ENCODE results near the gene CCL7. TPM values are rescaled to one million over a fixed set of nuclear protein-coding genes. Genes with fewer than 3 reads are reported as not detected.

Gene CCL7
- total and polyA plus RNA-seq, 8 donors, result not detected

DNA sequence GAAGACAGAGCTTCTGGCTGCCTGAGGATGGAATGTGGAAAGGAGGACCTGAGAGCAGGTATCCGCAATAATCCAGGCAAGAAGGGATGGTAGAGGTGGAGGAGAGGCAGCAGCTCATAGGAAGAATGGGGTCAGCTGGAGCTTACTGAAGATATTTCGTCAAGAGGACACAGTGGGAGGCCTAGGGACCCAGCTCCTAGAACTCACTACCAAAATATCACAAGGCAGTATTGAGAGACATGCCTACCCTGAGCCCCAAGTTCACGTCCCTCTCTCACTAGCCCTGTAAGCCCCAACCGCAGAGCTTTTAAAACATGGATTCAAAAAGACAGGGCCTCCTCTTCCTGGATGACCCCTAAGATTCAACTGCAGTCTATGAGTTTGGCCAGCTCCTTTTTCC is 35.0 kb downstream of the CCL7 start:
- TF ChIP-seq, protein P1, sequence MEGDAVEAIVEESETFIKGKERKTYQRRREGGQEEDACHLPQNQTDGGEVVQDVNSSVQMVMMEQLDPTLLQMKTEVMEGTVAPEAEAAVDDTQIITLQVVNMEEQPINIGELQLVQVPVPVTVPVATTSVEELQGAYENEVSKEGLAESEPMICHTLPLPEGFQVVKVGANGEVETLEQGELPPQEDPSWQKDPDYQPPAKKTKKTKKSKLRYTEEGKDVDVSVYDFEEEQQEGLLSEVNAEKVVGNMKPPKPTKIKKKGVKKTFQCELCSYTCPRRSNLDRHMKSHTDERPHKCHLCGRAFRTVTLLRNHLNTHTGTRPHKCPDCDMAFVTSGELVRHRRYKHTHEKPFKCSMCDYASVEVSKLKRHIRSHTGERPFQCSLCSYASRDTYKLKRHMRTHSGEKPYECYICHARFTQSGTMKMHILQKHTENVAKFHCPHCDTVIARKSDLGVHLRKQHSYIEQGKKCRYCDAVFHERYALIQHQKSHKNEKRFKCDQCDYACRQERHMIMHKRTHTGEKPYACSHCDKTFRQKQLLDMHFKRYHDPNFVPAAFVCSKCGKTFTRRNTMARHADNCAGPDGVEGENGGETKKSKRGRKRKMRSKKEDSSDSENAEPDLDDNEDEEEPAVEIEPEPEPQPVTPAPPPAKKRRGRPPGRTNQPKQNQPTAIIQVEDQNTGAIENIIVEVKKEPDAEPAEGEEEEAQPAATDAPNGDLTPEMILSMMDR (IDR thresholded peaks at IDR 0.05), result no peak
- H3K36me3 ChIP-seq, result no peaks in the 10 kb centered on the region
- no peak for DNase-seq
- no peak for FAIRE-seq
- intact Hi-C loops (cut with DNase I), result loop anchor here in 1 of 3 donors (10.0 kb wide), 1 partner anchor 100 kb away; no protein-coding TSS in a partner anchor
- H3K4me3 ChIP-seq, result no peak overlapping the region
- no peak for ATAC-seq
- no peaks in the 10 kb centered on the region for H3K9me3 ChIP-seq
- no peaks in the 10 kb centered on the region for H3K4me1 ChIP-seq
- 79 to 83% methylated on average over 4 of the region's 4 CpGs for WGBS, 2 donors
- no peak overlapping the region for H3K27ac ChIP-seq
- no peaks in the 10 kb centered on the region for H3K27me3 ChIP-seq

DNA sequence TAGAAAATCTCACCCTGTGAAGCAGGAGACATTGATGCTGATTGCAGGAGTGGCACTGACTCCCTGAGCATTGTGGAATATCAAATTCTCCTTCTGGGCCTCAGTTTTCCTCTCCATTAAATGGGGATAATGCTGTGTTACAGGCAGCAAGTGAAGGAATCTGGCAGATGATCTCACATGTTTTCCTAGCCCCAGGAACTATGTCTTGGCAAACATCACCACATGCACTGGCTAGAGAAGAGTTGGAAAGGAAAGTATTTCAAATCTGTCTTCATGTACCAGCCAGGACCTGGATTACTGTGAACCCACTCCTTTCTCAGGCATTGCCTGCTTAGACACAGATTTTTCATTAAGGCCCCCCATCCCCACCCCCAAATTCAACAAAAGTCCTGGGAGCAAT is 35.6 kb downstream of the CCL7 start:
- Histone ChIP-seq H3K4me1 (no peaks in the 10 kb centered on the region), H3K9me3 (no peaks in the 10 kb centered on the region), H3K27me3 (no peaks in the 10 kb centered on the region), H3K27ac (no peak overlapping the region), H3K36me3 (no peaks in the 10 kb centered on the region), H3K4me3 (no peak overlapping the region)
- ATAC-seq (no peak), FAIRE-seq (no peak), DNase-seq (no peak)
- TF ChIP-seq, protein P1 (IDR thresholded peaks at IDR 0.05), result no peak
- intact Hi-C loops (cut with DNase I), result loop anchor here in 1 of 3 donors (10.0 kb wide), 1 partner anchor 101 kb away; no protein-coding TSS in a partner anchor

DNA sequence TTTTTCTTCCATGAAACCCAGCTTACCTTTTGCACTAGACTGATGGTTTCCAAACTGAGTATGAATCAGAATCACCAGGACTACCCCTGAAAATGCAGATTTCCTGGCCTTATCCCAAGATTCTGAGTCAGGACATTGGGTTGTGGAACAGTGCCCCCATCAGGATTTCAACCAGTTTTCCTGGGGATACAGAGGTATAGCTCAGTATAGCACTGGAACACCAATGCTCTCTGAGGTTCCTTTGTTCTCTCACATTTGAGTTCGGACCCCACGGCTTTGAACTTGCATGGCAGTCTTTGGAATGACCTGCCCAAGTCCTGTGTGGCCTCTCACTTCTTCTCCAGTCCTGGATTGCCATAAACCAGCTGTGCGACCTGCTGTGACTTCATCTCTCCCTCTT is 36.4 kb downstream of the CCL7 start:
- intact Hi-C loops (cut with DNase I), result loop anchor here in 1 of 3 donors (10.0 kb wide), 1 partner anchor 102 kb away; no protein-coding TSS in a partner anchor
- 33 to 38% methylated on average over 3 of the region's 3 CpGs for WGBS, 2 donors
- TF ChIP-seq, protein P1 (IDR thresholded peaks at IDR 0.05), result peak in 1 of 4 donors; percentile 10
- H3K4me1 ChIP-seq, result no peaks in the 10 kb centered on the region
- H3K36me3 ChIP-seq, result no peaks in the 10 kb centered on the region
- no peak overlapping the region for H3K27ac ChIP-seq
- FAIRE-seq (no peak), ATAC-seq (peak in 3 of 4 donors; percentile 21 to 81 (median 77)), DNase-seq (peak in 2 of 6 donors; percentile 17 to 23)
- H3K27me3 ChIP-seq, result no peaks in the 10 kb centered on the region
- H3K9me3 ChIP-seq, result no peaks in the 10 kb centered on the region
- no peak overlapping the region for H3K4me3 ChIP-seq

DNA sequence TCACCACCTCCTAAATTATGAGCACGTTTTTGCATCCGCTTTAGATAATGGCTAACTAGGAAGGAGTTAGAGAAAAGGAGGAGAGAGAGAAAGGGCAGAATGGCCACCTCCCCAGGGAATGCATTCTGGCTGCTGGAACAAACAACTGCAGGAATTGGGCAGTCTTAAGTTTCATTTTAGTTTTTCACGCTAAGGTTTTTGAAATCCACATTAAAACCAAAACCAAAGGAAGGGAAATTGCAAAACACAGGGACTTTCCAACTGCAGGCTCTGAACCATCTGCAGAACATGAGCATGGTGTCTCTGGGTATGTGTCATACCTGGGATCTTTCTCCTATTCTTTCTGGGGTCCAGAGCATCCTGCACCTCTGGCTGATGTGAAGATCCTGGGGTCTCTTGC is 37.1 kb downstream of the CCL7 start:
- Histone ChIP-seq H3K27ac (no peak overlapping the region), H3K4me1 (no peaks in the 10 kb centered on the region), H3K9me3 (no peaks in the 10 kb centered on the region), H3K4me3 (no peak overlapping the region), H3K36me3 (no peaks in the 10 kb centered on the region), H3K27me3 (no peaks in the 10 kb centered on the region)
- TF ChIP-seq, protein P1 (IDR thresholded peaks at IDR 0.05), result no peak
- DNase-seq, result no peak
- intact Hi-C loops (cut with DNase I), result loop anchor here in 1 of 3 donors (10.0 kb wide), 1 partner anchor 102 kb away; no protein-coding TSS in a partner anchor
- ATAC-seq, result peak in 2 of 4 donors; percentile 38 to 52
- FAIRE-seq, result no peak
- 37 to 46% methylated on average over 3 of the region's 3 CpGs for WGBS, 2 donors

DNA sequence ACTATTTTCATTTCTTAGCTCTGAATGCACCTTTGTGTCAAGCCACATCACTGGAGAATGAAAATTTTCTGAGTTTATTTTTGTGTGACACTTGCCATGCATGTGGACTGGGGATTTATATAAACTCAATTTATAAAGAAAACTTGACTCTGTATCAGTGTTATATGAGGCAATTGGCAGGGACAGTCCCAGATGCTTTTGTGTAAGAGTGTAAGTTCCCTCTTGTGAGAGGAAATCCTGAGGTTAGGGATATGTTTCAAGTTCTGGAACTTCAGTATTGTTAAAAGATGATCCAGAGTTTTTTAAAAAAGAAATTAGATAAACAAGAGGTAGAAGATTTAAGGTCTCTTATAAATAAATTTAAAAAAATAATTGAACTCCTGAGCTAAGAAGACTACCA is 38.4 kb downstream of the CCL7 start:
- TF ChIP-seq, protein P1 (IDR thresholded peaks at IDR 0.05), result no peak
- DNase-seq, result no peak
- intact Hi-C loops (cut with DNase I), result loop anchor here in 1 of 3 donors (10.0 kb wide), 1 partner anchor 104 kb away; no protein-coding TSS in a partner anchor
- Histone ChIP-seq H3K9me3 (no peaks in the 10 kb centered on the region), H3K27me3 (no peaks in the 10 kb centered on the region), H3K36me3 (no peaks in the 10 kb centered on the region), H3K27ac (no peak overlapping the region), H3K4me3 (no peak overlapping the region), H3K4me1 (no peaks in the 10 kb centered on the region)
- FAIRE-seq, result no peak
- no peak for ATAC-seq

All from pancreas (tissue), 10 donors.